HG02588 (cell line): ENCODE data around the gene KNSTRN.

Experiments used
- ATAC-seq: cut with Tn5 transposase; IDR thresholded peaks from one replicate; pipeline ENCODE4 v1.9.1; 2021; ENCODE audit warnings: mild to moderate bottlenecking, moderate library complexity; ENCODE audit not compliant: unreplicated experiment

The KNSTRN gene

DNA sequence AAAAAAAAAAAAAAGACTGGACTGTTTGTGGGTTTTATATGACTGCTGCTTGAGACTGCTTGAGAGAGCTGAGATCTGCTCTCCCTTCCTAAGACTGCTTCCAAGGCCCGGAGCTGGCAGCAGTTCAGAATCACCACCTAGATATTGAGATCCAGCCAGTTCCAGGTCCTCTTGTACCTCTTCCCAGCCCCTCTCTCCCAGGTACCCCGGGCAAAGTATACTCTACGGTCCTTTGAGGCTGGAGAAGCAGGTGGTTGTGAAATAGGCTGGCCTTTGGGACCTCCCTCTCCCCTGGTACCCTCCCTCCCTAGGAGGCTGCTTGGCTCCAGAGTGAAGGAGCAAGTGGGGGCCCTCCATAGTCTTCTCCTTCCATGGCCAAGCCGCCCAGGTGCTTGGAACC, 45.7 kb downstream of the KNSTRN start:
- no peak for ATAC-seq

DNA sequence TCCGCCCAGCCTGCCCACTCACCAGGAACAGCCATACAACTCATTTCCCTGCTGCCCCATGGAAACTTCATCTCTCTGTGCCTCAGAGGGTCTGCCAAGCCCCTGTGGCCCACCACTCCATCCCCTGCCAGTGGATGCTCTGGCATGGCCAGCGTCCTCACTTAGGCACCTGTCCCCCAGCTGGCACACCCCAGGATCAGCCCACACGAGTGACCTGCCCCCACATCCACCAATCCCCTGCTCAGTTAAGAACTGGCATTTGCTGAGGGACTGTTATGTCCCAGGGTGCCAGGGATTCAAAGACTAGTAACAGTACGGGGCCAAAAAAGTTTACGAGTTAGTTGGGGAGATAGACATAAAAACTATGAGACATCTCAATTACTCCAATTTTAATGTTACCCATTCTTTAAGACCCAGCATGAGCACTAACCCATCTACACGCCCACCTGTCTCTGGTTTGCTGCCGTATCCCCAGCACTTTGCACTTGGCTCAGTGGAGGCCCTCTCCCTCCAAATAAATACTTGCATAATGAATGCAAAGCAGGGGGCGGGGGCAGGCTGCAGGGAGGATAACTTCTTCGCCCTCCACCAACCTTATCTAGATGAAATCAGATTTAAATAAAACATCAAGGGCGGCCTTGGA, 46.7 kb downstream of the KNSTRN start:
- no peak for ATAC-seq

DNA sequence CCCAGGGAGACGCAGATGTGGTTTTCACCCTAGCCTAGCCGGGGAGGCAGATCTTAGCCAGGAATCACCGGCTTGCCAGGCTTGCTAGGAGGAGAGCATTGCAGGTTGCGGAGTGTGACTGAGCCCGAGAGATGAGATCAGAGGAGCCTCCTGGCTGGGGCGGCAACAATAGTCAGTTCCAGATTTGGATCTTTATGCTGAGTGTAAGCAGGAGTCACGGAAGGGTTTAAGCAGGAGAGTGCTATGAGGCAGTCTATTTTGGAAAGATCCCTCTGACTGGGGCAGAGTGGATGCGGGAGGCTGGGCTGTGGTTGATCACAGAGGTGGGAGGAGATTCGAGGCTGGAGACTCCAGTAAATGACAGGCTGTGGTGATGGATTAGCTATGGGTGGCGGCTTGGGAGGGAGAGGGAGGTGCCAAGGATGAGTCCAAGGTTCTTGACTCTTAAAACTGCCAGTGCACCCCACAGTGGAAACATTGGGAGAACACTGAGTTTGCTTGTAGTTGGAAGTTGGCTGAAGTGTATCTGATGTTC, 47.8 kb downstream of the KNSTRN start:
- ATAC-seq: no peak

DNA sequence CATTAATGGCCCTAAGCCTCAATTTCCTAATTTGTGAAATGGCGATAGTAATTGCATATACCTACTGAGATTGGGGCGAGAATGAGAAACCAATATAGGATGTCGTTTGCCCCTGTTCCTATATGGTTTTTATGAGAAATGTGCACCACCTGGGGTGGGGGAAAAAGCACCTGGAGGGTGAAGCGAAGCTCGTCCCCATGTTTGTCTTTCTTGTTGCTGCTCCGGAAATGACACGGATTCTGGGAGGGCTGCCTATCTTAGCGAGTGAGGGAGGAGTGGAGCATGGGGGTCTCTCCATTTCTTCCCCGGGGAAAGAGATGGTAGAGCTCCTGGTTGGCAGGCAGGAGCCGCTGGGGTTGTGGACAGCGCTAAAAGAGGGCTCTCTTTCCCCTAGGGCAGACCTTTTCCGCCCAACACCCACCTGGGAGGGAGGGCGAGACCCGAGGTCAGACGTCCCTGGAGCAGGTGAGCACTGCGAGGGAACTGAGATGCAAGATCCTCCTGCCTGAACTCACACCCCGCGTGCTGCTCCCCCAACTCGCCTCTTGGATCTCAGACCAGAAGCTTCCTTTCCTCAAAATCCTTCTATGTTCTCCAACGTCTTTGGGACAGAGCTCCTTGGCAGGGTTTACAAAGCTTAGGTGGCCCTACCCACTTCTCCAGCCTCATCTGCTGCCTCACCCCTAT, 52.6 kb downstream of the KNSTRN start:
- no peak for ATAC-seq

DNA sequence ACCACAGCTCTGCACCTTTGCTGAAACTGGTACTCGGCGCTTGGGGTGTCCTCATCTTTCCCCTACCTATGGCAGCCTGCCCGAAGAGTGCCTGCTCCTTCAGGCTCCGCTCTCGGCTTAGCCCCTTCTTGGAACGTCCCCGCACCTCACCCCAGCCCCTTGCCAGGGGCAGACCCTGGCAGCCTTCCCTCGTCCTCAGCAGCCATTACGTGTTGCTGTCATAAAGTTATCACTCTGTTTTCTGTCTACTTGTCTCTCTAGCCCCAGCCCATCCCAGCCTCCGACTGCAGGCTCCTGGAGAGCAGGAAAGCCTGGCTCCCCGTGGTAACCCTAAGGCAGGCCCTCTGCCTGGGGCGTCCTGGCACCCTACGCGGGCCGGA, 53.2 kb downstream of the KNSTRN start:
- no peak for ATAC-seq

DNA sequence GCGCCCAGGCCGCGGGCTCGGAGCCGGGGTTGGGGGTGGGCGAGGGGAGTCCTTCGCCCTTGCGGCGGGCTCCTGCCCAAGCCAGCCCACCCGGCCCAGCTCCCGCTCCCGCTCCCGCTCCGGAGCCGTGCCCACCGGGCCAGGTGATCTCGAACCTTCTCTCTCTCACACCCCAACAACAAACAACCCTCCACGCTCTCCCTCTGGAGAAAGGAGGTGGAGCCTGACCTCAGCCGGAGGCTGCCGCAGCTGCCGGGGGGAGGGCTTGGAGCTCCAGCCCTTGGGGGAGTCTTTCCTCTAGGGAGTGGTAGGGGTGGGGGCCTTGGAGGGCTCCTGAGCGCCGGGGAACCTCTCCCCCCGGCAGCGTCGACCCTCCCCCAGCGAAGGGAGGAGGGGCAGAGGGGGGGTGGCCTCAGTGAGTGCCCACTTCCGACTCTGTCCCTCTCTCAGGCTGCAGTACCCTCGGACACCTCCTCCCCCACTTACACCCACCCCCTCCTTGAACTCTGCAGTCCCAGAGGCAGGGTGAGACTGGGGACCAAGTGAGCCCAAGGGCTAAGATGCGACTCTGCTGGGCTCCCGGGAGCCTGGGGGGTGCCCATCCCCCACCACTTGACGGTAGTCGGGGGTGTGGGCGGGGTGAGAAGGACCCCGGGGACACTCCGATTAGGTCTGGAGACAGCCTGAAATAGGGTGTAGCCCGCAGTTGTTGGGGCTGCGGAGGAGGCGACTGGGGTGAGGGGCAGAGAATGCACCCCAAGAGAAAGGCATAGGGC, 53.8 kb downstream of the KNSTRN start:
- ATAC-seq: no peak

DNA sequence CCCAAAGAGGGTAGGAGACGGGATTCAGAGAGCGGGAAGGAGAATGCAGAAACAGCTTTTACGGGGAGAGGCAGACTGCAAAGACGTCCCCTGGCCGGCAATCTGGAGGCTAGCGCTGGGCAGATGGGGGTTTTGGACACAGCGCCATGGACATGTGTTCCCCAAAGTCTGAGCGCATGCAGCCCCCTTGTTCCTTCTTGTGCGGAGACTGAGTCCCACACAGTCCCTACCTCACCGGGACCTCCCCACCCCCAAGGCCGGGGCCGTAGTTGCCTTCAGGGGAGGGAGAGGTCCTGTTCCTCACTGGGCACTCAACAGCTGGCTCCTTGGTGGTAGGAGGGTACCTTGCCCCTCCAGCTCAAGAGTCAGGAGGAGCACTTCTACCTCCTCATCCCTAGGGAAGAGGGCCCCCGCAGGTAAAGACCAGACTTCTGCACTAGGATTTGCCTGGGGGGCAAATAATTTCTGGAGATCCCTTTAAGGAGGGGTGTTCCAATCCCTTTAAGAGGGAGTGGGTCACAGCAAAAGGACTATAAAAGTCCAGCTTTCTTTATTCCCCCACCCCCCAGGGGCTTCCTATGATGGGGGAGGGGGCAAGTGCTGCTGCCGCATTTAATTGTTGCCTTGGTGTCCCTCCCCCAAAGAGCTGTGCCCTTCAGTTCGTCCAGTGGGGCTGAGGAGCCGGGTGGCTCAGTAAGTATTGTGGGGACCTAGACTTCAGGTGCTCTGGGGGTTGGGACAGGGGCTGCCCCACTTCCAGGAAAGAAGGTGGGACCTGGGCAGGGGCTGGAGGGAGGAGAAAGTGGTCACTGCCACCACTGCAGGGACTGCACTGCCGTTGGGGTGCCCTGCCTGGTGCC, 54.6 kb downstream of the KNSTRN start:
- no peak for ATAC-seq

DNA sequence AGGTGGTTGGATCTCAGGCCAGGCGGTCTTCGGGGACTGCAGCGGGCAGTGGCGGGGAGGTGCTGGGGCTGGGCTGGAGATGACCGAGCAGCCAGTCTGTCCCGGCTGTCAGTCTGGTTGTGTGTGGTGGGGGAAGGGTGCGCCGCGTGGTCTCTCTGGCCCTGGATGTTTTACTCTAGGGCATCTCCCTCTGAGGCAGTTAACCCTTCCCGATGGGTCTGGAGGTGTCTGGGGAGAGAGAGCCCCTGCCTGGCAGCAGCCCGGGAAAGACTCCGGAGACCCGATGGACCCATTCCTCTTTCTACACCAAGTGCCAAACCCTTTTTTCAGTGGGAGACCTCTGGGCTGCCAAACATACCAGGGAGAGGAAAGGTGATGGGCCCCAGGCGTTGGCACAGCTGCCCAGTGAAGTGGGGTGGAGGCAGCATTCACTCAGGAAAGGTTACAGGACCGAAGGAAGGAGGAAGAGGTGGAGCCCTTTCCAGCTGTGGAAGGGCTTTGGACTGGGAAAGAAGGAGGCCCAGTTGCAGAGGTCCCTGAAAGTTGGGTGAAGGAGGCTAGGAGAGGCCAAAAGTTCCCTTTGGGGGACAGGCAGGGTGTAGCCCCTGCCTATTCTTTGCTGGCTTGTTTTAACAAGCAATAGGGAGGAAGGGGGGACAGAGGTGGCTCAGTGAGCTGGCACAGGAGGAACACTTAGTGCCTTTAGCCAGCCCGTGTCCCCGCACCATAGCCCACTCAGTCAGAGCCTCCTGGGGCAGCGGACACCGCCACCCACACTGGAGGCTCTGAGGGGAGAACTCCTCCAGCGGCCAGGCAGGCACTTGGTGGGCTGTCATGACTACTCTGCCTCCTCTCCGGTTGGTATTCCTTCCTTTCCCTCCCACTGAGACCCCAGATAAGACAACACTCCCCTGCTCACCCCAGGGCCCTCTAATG, 55.5 kb downstream of the KNSTRN start:
- ATAC-seq: no peak

DNA sequence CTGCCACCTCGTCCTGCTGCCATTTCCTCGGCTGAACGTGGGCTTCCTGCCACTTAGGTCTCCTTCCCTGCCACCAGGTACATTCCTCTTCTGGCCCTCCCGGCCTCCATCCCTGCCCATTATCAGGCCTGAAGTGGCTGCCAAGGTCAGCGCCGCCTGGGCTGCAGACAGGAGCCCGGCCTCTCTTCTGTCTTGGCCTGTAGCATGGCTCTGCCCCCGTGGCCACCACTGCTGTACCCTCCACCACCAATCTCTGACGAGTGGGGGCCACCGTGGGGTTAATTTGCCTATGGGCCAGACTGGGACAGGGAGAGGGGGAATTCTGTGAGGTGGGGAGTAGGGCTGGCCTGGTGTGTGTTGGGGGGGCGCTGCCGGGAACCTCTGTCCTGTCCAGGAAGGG, 56.2 kb downstream of the KNSTRN start:
- no peak for ATAC-seq

DNA sequence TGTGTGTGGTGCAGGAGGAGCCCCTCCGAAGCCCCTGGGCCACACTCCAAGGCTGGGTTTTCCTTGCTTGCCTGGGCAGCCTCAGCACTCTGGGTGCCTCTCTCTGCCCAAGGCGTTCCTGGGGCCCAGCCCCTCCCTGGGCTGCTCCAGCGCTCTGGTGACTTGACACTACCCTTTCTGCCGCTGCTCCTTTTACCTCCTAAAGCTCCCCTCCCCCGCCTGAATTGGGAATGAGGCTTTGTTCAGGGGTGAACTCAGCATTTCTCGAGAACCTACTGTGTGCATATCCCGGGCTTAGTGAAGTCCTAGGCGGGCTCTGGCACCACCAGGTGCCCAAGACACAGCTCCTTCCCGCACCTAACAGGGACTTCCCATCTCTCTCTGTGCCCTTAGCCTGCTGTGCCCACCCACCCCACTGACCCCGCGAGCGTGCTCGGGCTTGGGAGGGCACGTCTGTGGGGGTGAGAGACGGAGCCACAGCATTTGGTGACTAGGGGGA, 57.0 kb downstream of the KNSTRN start:
- ATAC-seq: no peak

DNA sequence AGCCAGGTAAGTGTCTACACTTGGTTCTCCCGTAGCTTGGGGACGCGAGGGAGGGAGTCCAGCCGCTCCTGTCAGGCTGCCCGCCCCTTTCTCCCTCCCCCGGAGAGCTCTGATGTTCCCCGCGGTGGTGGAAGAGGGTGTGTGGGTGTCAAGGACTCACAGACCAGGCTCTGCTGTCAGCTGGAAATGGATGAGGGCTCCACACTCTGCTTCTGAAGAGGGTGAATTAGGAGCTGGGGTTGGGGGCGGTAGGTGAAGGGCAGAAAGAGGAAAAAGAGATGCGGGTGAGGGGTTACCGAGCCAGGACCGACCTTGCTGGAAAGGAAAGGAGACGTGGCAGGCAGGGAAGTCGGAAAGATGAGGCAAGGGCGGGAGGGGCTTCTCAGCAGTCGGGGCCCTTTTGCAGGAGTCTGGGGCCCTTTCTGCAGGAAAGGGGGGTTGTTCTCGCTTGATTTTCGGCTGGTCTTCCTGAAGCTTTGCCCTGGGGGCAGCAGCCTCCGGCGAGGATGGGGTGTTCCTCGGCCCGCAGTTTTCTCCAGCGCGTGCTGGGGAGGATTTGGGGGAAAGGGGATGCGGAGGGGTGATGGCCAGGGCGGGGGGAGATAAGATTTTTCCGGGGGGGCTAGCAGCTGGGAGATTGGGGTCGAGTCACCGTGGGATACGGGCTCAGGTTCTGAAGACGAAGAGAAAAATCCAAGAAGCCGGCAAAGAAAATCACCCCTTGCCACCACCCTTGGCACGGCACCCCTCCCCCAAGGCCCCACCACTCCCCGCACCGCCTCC, 57.6 kb downstream of the KNSTRN start:
- ATAC-seq: no peak

DNA sequence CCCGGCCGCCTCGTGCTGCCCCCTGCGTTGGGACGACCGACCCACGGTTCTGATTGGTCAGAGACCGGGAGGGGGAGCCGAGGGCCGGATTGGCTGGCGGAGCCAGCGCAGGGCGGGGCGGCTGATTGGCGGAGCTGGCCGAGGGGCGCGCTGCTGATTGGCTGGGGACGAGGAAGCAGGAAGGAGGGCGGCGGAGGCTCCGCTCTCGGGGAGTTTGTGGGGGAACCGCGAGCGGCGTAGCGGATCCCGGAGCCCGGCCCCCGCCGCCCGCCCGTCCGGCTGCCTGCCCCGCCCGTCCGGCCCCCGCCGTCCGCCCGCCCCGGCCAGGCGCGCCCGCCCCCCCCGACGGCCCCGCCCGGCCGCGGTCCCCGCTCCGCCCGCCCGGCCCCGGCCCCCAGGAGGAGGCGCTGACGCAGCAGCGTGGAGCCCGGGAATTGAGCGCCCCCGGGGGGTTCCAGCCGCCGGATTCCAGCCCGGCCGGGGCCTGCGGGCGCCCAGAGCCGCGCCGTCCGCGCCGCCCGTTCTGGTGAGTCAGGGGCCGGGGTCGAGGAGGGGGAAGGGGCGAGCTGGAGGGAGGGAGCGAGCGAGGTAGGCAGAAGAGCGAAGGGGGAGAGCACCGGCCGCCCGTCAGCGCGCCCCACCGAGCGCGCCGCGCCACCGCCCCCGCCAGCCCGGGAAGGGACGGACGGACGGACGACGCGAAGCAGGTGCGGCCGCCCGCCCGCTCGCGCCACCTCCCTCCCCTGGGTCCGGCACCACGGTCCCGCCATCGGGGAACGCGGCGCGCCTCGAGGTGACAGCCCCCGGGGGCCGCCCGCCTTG, 58.4 kb downstream of the KNSTRN start, which contains the start of gene BAHD1:
TSS of gene BAHD1 (plus strand) at position 211 of the 822 bp plus-strand sequence. CDS start 17,512 bp downstream, outside the sequence.
- peak; percentile 84 for ATAC-seq

DNA sequence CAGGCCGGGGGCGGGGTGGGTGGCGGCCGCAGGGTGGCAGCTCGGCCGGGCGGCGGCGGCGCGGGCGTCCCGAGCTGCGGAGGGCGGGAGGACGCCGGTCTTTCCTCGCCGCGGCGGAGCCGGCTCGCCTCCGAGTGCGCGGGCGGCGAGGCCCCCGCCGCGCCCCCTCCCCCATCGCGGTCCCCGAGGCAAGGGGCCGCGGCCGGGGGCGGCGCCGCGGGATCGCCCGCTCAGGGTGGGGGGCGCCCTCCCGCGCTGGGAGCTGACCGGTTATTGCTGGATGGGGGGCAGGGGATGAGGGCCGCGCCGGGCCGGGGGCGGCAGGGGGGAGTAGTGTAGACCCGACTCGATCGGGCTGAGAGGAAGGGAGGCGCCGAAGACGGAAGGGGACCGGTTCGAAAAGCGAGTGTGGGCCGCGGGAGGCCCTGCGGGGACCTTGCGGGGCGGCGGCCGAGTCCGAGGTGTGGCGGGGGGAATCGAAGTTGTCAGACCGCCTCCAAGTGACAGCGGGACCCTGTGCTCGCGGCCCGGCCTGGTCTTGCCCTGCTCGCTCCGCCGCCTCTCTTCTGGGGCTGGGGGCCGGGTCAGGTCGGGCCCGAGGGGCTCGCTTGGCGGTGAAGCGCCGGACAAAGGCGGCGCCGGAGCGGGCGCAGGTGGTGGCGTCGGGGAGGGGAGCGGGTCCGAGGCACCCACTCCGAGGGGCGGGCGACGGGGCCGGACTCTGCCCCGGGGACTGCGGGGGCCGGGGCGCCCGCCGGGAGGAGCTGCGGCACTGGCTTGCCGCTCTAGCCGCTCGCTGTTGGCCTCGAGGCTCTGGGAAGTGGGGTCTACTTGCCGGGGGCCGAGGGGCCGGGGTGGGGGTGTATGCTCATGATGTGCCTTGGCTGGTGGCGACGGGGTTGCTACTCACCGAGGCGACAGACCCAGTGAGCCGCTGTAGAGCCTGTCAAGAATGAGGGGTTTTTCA, 59.3 kb downstream of the KNSTRN start:
- no peak for ATAC-seq

DNA sequence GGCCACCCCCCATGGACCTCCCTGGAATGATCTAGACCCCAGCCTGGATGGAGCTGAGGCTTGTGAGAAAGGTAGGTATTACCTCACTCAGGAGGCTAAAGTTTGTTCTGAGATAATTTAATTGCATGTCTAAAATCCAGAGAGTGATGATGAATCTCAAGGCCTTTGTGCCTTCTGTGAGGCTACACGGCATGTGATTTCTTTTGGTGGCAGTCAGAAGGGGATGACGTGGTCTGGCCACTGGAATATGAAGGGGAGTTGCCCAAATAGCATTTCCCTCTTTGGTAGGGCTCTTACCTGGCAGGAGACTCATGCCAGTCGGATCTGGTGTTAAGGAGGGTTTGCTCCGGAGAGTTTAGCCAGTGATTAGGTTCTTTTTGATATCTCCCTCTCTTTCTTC, 60.7 kb downstream of the KNSTRN start:
- no peak for ATAC-seq

DNA sequence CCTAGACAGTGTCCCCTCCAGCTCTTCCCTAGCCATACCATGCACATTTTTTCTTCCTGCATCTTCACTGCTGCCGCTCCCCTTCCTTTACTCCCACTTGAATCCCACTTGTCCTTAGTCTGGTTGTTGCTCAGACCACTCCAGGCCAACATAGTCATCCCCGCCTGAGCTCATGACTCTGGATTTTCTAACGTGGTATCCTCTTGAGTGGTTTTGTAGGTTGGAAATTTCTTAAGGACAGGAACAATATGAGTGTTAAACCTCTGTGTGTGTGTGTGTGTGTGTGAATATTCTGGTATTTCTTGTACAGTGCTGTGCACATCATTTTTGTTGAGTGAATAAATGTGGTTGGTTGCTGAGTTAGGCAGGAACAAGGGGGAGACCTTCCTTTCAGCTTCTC, 61.3 kb downstream of the KNSTRN start:
- no peak for ATAC-seq
